HG03103 (cell line): ENCODE results near the gene APOBEC3G.

Experiments
- ATAC-seq: cut with Tn5 transposase; IDR thresholded peaks from one replicate; pipeline ENCODE4 v1.9.1; 2021; ENCODE audit warnings: low read depth; ENCODE audit not compliant: unreplicated experiment

APOBEC3G gene

DNA sequence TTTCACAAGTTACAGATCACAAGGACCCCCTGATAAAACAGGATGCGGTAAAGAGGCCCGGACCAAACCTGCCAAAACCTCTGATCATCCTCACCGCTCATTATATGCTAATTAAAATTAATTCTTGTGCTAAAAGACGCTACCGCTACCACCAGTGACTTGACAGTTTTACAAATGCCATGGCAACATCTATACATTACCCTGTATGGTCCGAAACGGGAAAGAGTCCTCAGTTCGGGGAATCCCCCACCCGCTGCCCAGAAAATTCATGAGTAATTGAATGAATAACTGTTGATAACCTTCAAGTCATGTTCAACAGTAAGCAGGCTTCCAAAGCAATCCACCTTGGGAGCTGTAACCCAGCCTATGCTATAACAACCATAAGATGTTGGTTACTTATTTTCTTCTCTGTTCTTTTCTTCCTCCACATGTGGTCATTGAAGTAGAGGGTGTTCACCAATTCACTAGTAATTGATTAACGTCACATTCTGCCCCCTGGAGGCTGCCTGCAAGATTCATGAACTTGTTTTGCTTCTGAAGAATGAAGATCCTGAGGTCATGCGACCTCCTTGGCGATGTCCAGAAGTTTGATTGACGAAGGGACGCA is 40.6 kb downstream of the APOBEC3G start:
- no peak for ATAC-seq

GRCh38 chr22:39120983-39121382 is 43.9 kb downstream of the APOBEC3G start:
- ATAC-seq: no peak

DNA sequence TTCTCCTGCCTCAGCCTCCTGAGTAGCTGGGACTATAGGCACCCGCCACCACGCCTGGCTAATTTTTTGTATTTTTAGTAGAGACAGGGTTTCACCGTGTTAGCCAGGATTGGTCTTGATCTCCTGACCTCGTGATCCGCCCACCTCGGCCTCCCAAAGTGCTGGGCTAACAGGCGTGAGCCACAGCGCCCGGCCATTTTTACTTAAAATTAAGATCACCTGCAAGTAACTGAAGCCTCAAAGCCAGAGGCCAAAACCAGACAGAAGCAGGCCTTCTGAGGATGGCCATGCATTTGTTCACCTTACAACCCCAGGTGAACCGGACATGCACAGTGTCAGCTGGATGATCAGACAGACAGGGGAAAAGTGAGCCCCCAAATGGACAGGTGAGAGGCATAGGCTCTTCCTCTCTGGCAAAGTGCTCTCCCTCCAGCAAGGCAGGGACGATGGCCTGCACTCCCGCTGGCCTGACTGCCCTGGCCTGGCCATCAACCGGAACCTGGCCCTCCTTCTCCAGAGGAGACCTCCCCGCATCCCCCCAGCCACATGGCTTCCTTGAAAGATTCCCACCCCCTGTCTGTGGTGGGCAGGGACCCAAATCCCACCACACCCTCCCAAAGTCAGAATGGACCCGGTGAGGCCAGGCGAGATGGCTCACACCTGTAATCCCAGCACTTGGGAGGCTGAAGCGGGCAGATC is 45.8 kb downstream of the APOBEC3G start:
- no peak for ATAC-seq

DNA sequence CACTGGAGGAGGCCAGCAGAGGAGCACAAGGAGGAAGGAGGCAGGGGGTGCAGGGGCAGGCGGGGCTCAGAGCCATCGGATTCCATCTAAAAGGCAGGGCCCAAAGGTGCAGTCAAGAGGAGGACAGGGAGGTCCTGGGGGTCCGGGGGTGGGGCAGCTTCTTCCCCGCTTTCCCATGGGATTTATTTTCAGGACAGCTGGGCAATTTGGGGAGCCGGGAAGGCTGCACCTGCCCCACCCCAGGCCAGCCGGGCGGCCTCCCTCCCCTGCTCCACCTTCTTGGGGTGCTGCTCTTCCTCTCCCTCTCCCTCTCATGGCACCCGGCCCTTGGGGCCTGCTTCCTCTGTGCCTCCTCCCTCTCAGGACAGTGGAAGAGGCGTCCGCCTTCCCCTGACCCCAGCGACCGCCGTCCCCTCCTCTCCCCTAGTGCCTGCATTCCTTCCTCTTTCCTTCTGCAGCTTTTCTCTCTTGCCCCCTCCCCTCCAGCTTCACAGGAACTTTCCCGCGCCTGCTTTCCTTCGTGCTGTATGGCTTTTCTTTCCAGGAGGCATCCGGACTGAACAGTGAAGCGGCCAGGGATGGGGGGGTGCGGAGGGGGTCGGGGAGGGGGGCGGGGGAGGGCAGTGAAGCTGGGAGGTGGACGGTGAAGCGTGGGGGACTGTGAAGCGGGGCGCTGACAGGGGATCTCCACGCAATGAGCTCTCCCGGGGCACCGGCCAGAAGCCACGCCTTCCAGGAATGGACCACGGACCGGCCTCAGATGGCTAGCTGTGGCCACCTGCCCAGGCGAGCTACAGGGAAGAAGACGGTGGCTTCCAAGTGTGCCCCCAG is 46.9 kb downstream of the APOBEC3G start:
- no peak for ATAC-seq

- ATAC-seq: no peak
These were observed 48.5 kb downstream of the APOBEC3G start for GRCh38 chr22:39125622-39126021.

GRCh38 chr22:39128508-39128907 is 51.4 kb downstream of the APOBEC3G start:
- no peak for ATAC-seq

GRCh38 chr22:39129081-39129480 is 52.0 kb downstream of the APOBEC3G start:
- ATAC-seq: no peak

GRCh38 chr22:39129746-39130145 is 52.7 kb downstream of the APOBEC3G start:
- ATAC-seq: no peak

DNA sequence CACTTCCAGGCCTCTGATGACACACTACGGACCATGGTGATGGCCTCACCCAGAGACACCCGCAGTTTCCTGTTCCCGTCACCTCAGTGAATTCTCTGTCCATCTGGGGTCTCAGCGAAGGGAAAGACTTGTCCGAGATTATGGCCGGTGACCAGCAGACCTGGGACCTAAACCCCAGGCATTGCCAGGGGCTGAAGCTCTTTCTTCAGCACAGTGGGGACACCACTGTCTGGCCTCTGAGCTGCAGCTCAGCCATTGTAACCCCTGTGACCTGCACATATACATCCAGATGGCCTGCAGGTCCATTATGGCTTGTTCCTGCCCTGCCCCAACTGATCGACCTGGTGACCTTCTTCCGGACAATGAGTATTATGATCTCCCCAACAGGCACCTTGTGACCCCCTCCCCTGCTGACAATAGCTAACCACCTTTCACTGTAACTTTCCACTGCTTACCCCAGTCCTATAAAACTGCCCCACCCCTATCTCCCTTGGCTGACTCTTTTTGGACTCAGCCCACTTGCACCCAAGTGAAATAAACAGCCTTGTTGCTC is 53.2 kb downstream of the APOBEC3G start:
- no peak for ATAC-seq

DNA sequence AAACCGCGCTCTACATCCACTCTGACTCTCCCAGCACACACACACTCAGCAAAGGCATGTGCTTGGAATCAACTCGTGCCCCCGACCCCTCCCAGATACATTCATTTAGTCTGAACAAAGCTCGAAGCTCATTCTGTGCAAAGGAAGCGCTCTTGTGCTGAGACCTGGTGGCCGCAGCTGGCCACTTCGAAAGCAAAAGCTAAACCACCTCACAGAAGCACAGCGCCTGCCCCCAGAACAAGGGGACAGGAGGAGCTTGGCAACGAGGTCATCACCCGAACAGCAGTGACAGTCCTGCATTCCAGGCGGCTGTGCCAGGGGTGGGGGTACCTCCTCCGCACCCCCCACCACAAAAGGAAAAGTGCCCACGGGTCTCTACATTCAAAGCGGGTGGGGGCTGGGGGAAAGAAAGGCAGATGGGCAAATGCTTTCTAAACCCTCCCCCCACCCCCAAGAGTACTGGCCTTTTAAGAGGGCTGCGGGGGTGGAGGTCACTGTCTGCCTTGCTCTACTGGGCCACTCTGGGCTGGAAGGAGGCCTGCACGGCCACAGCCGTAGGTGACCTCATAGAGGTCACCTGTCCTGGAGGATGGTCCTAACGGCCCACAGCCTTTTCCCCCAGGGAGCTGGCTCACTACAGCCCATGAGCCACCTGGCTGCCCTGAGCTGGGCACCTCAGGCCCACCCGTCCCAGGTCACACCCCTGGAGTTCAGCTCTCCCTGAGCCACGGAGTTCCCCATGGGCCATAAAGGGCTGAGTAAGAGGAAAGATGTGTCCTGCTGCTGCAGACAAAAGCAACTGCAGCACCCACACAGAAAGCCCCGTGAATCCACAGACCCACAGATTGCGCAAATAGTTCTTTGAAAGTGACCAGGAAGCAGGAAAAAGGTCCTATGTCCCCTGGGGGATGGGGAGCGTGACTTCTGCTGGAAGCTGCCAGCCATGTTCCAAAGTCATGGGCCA is 54.1 kb downstream of the APOBEC3G start:
- ATAC-seq: no peak

- ATAC-seq: no peak
These were observed 55.2 kb downstream of the APOBEC3G start for GRCh38 chr22:39132281-39132680.

DNA sequence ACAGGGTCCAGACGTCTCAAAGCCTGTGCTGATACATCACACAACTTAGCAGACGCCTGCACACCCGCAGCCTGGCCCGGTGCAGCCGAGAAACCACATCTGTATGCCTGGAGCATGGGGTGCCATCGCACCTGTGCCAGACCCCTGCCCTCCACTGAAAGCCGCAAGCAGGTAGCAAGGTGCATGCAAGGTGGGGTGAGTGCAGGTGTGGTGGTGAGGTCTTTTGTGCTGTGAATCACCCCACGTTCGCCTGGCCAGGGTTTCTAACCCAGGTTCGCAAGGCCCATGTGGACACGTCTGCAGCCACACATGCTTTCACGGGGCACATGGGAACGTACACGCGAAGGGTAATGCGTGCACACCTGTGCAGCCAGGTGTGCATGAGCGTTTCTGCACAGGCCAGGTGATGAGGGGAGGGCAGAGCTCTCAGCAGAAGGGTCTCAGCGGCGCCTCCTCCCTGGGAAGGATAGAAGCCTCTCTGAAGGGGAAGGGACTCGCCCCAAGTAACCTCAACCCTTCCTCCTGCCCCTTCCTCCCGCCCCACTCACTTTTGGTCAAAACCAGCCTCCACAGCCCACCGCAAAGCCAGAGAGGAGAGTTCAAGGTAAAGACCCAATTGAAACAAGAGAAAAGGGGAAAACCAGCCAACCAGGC is 55.9 kb downstream of the APOBEC3G start:
- ATAC-seq: no peak

DNA sequence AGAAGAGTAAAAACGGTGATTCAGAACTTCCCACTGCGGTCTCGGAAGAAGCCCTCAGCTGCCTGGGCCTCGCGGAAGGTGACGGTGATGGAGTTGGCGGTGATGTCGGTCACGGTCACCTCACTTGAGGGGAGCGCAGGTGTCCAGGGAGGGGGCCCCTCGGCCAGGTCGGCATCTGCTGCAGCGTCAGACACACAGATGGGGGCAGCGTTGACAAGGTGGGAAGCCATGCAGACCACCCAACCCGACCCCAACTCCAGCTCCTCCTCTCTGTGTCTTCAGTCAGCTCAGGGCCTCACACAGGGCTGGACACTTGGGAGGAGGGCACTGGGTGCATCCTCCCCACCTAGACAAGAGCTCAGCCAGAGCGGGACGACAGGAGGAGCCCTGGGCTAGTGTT is 56.8 kb downstream of the APOBEC3G start:
- no peak for ATAC-seq

DNA sequence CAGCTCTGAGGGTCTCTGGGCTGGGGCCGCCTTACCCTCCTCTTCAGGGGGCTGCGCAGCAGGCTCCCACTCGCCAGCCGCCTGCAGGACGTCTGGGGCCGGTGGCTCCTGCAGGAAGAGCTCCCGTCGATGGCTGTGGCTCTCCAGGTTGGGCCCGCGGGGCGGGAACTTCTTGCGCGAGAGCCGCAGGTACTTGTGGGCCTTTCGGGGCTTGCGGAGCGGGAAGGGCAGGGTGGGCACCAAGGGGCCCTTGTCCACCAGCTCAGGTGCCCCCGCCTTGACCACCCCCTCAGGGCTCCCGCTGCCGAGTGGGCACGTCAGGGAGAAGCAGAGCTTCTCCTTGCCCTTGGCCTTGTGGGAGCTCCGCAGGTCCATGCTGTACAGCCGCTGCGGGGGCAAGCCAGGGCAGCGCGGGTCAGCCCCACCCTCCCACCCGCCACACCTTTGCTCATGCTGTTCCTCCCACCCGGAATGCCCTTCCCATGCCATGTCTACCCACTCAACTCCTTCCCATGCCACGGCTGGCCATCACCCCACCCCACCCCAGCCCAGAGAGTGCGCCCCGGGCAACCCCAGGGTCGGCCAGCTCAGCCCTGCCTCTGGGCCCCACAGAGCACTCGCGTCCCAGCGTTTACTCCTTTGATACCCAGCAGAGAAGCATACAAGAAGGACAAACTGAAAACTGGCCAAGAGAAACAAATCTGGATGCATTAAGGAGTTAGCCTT is 57.5 kb downstream of the APOBEC3G start:
- ATAC-seq: no peak

DNA sequence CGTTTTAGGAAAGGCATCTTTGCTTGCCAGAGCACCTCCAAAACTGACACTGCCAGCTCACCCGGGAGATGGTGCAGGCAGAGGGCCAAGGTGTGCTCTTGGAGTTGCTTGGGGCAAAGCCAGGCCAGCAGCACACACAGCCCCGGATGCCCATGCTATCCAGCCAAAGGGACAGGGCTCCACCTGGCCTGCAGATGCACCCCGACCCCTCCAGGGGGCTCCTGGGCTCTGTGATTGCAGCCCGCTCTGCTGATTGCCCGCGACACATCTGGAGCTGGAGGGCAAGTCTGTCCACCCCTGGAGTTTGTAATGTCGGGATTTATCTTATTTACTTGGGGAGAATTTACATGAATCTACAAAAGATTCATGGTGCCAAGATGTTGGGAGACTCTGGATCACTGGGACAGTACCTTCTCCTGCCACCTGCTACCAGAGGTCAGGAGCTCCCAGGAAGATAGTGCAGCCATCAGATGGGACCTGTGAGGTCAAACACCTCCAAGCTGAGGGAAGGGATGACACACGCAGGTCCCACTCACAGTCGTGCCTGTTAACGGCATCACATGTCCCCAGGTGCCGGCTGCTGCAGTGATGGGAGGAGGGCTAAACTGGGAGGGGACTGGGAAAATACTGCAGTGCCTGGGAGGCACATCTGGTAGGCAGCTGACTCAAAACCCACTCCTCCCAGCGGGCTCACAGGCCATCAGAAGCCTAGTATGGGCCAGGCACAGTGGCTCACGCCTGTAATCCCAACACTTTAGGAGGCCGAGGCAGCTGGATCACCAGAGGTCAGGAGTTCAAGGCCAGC is 58.2 kb downstream of the APOBEC3G start:
- no peak for ATAC-seq

DNA sequence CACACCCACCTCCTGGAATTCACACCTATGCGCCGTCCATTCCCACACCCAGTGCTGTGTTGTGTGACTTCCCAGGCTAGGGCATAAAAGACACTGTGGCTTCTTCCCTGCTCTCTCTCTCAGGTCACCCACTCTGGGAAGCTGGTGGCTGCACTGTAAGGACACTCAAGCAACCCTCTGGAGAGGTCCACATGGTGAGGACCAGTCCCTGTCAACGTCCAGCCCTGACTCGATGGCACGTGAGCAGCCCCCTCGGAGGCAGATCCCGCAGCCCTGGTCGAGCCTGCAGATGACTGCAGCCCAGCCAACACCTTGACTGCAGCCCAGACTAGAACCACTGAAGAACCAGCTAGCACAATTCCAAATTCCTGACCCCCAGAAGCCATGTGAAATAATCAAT is 59.2 kb downstream of the APOBEC3G start:
- no peak for ATAC-seq
